ENCODE results near the gene CACNA2D3.
"Not testable (repeated sequence)": the region's sequence is repeated elsewhere in the genome, so short reads cannot be mapped to it uniquely, and the experiment has no call there.

The CACNA2D3 gene

GRCh38 chr3:54600441-54601204, 478.3 kb downstream of the CACNA2D3 start:
- DNase-seq: no peak

- no peak for DNase-seq
Measured at GRCh38 chr3:54604495-54604894, 482.1 kb downstream of the CACNA2D3 start.

GRCh38 chr3:54608041-54608440, 485.7 kb downstream of the CACNA2D3 start:
- DNase-seq: no peak

- DNase-seq: no peak
Measured at GRCh38 chr3:54619053-54619452, 496.7 kb downstream of the CACNA2D3 start.

- DNase-seq: no peak
Measured at GRCh38 chr3:54619531-54619930, 497.2 kb downstream of the CACNA2D3 start.

GRCh38 chr3:54621184-54621583, 498.8 kb downstream of the CACNA2D3 start:
- no peak for DNase-seq

- DNase-seq: no peak
Measured at GRCh38 chr3:54622678-54623077, 500.3 kb downstream of the CACNA2D3 start.

- no peak for DNase-seq
Measured at GRCh38 chr3:54625805-54626787, 503.7 kb downstream of the CACNA2D3 start.

GRCh38 chr3:54628888-54629441, 506.6 kb downstream of the CACNA2D3 start:
- DNase-seq: no peak

GRCh38 chr3:54630101-54630623, 507.8 kb downstream of the CACNA2D3 start:
- no peak for DNase-seq

GRCh38 chr3:54631001-54631400, 508.6 kb downstream of the CACNA2D3 start:
- not testable (repeated sequence) for DNase-seq

GRCh38 chr3:54631516-54632325, 509.4 kb downstream of the CACNA2D3 start:
- no peak for DNase-seq

GRCh38 chr3:54632326-54632665, 509.9 kb downstream of the CACNA2D3 start:
- DNase-seq: no peak

- DNase-seq: no peak
Measured at GRCh38 chr3:54632834-54633233, 510.5 kb downstream of the CACNA2D3 start.

GRCh38 chr3:54633444-54634121, 511.2 kb downstream of the CACNA2D3 start:
- DNase-seq: no peak

- DNase-seq: no peak
Measured at GRCh38 chr3:54634122-54634469, 511.7 kb downstream of the CACNA2D3 start.

- not testable (repeated sequence) for DNase-seq
Measured at GRCh38 chr3:54639790-54640372, 517.5 kb downstream of the CACNA2D3 start.

- no peak for DNase-seq
Measured at GRCh38 chr3:54641226-54642014, 519.1 kb downstream of the CACNA2D3 start.

- no peak for DNase-seq
Measured at GRCh38 chr3:54642147-54642546, 519.8 kb downstream of the CACNA2D3 start.

- no peak for DNase-seq
Measured at GRCh38 chr3:54647721-54648120, 525.4 kb downstream of the CACNA2D3 start.

- DNase-seq: no peak
Measured at GRCh38 chr3:54649551-54649950, 527.2 kb downstream of the CACNA2D3 start.
